Liver (tissue), 9 donors: Measurements from ENCODE around the gene CEP85L. TPM values are rescaled to one million over a fixed set of nuclear protein-coding genes. Genes with fewer than 3 reads are reported as not detected.

Experiments
- DNase-seq: peaks from one replicate; pipeline ENCODE4 v3.0.0-alpha.2; 2017; ENCODE audit warnings: low spot score
- H3K27ac ChIP-seq, 2 donors: one replicate each; pipeline ENCODE4 v1.7.0; 2013; ENCODE audit warnings: inconsistent platforms in 2 of 2, low read length in 2 of 2, control low read depth in 1 of 2, low read depth in 1 of 2, mild to moderate bottlenecking in 1 of 2
- H3K27me3 ChIP-seq, 4 donors: one replicate each; pipeline versions ENCODE4 v1.6.1 to v1.7.0; 2013; ENCODE audit warnings: low read length in 3 of 4, inconsistent platforms in 1 of 4, mild to moderate bottlenecking in 1 of 4, moderate library complexity in 1 of 4; ENCODE audit not compliant: control insufficient read depth in 4 of 4, insufficient read depth in 4 of 4
- H3K36me3 ChIP-seq, 4 donors: one replicate each; pipeline versions ENCODE4 v1.6.1 to v1.7.0; 2013; ENCODE audit warnings: low read length in 3 of 4, mild to moderate bottlenecking in 3 of 4, low read depth in 1 of 4, moderate library complexity in 1 of 4; ENCODE audit not compliant: control insufficient read depth in 4 of 4, insufficient read depth in 3 of 4
- H3K4me1 ChIP-seq, 4 donors: one replicate each; pipeline versions ENCODE4 v1.6.1 to v1.7.0; 2013; ENCODE audit warnings: low read length in 3 of 4, mild to moderate bottlenecking in 3 of 4, moderate library complexity in 1 of 4; ENCODE audit not compliant: control insufficient read depth in 4 of 4, insufficient read depth in 4 of 4
- H3K4me3 ChIP-seq, 3 donors: one replicate each; pipeline versions ENCODE4 v1.6.1 to v1.7.0; 2013; ENCODE audit warnings: low read length in 3 of 3, control low read depth in 1 of 3, low read depth in 1 of 3, mild to moderate bottlenecking in 1 of 3
- H3K9ac ChIP-seq, 2 donors: one replicate each; pipeline ENCODE4 v1.7.0; 2013; ENCODE audit warnings: low read length in 2 of 2, mild to moderate bottlenecking in 2 of 2, moderate library complexity in 2 of 2, control low read depth in 1 of 2, low read depth in 1 of 2
- H3K9me3 ChIP-seq, 4 donors: one replicate each; pipeline versions ENCODE4 v1.6.1 to v1.7.0; 2013; ENCODE audit warnings: low read length in 3 of 4; ENCODE audit not compliant: control insufficient read depth in 4 of 4
- ATF3 ChIP-seq: IDR thresholded peaks from 2 replicates; pipeline ENCODE4 v1.6.1; 2016; ENCODE audit warnings: antibody characterized with exemption
- CTCF ChIP-seq: fragments of 150-350 bp; IDR thresholded peaks from 2 replicates; pipeline ENCODE4 v1.5.1; 2017; ENCODE audit warnings: improper control_type of control experiment, low read depth, low read length; ENCODE audit not compliant: missing input control
- EGR1 ChIP-seq, 2 donors: IDR thresholded peaks; 2 replicates each; pipeline ENCODE4 v1.6.1; 2016 to 2018; ENCODE audit warnings: antibody characterized with exemption in 2 of 2, low read depth in 2 of 2
- FOXA1 ChIP-seq: IDR thresholded peaks from 2 replicates; pipeline ENCODE4 v1.6.1; 2016; ENCODE audit warnings: antibody characterized with exemption
- FOXA2 ChIP-seq: IDR thresholded peaks from 2 replicates; pipeline ENCODE4 v1.6.1; 2016; ENCODE audit warnings: antibody characterized with exemption
- HNF4G ChIP-seq: IDR thresholded peaks from 2 replicates; pipeline ENCODE4 v1.6.1; 2016; ENCODE audit warnings: antibody characterized with exemption
- JUND ChIP-seq, 2 donors: IDR thresholded peaks; 2 replicates each; pipeline ENCODE4 v1.6.1; 2016; ENCODE audit warnings: antibody characterized with exemption in 2 of 2
- RXRA ChIP-seq, 2 donors: IDR thresholded peaks; 2 replicates each; pipeline ENCODE4 v1.6.1; 2017 to 2018; ENCODE audit warnings: antibody characterized with exemption in 2 of 2, mild to moderate bottlenecking in 1 of 2
- TAF1 ChIP-seq: conservative IDR thresholded peaks from 2 replicates; pipeline ENCODE4 v1.6.1; 2016; ENCODE audit warnings: antibody characterized with exemption, mild to moderate bottlenecking
- YY1 ChIP-seq: IDR thresholded peaks from 2 replicates; pipeline ENCODE4 v1.6.1; 2016; ENCODE audit warnings: antibody characterized with exemption, mild to moderate bottlenecking
- ZBTB33 ChIP-seq: IDR thresholded peaks from 2 replicates; pipeline ENCODE4 v1.6.1; 2016; ENCODE audit warnings: antibody characterized with exemption
- WGBS: extraction: QIAGEN DNeasy Blood & Tissue Kit; methylation state at CpG from one replicate; pipeline ENCODE4 v1.1.7; 2013; 5-methylcytosine and 5-hydroxymethylcytosine counted together
- polyA plus RNA-seq, 2 donors: library from polyadenylated mRNA; stranded (reverse) in 1 of 2; unstranded in 1 of 2; fragments of 200-250 nt in 1 of 2; fragments of >200 nt in 1 of 2; fragmentation: Nextera tagmentation in 1 of 2; extraction: Ambion mirVana in 1 of 2; gene quantifications; one replicate each; pipeline versions ENCODE4 v1.2.1 to v1.2.3, GENCODE V29; 2013 to 2015
- total RNA-seq, 2 donors: library from RNA; depleted of rRNA; stranded (reverse); fragments of >200 nt; gene quantifications; one replicate each; pipeline ENCODE4 v1.2.3, GENCODE V29; 2014
- donor health status: healthy.
- donor health status: healthy.
- donor health status: healthy.
- donor health status: healthy.
- donor health status: healthy.

CEP85L gene
- total and polyA plus RNA-seq, 4 donors = 0.40 to 6.4 (median 2.3) TPM

- TF ChIP-seq JUND (IDR thresholded peaks at IDR 0.05) = no peak
- TF ChIP-seq YY1 = no peak
- no peak for TF ChIP-seq ATF3
- TF ChIP-seq TAF1 = no peak
- TF ChIP-seq CTCF = no peak
- no peak for TF ChIP-seq EGR1 (IDR thresholded peaks at IDR 0.05; ENCODE audit: low read depth in 2 of 2)
- TF ChIP-seq HNF4G = no peak
These were observed 174.8 kb downstream of the CEP85L start (continued) for GRCh38 chr6:118476551-118476950.

- no peak overlapping the region for H3K9ac ChIP-seq
- no peak overlapping the region for H3K4me3 ChIP-seq
- no peaks in the 10 kb centered on the region for H3K9me3 ChIP-seq
- no peak overlapping the region for H3K27ac ChIP-seq
- no peak for TF ChIP-seq ATF3
- no peak for TF ChIP-seq FOXA2
- TF ChIP-seq YY1 = no peak
- no peak for TF ChIP-seq JUND (IDR thresholded peaks at IDR 0.05)
- TF ChIP-seq EGR1 (IDR thresholded peaks at IDR 0.05; ENCODE audit: low read depth in 2 of 2) = no peak
- no peak for TF ChIP-seq HNF4G
- TF ChIP-seq RXRA (IDR thresholded peaks at IDR 0.05) = no peak
- TF ChIP-seq ZBTB33 = no peak
- H3K27me3 ChIP-seq = no peaks in the 10 kb centered on the region
- H3K36me3 ChIP-seq = no peaks in the 10 kb centered on the region
- H3K4me1 ChIP-seq = peaks cover 0 to 6% (median 0%) of the 10 kb centered on the region in 4 donors
- no peak for DNase-seq
These were observed 178.1 kb downstream of the CEP85L start for GRCh38 chr6:118473266-118473665.

GRCh38 chr6:118469468-118469867 is 181.9 kb downstream of the CEP85L start:
- H3K27ac ChIP-seq = no peak overlapping the region
- WGBS = 84% methylated on average over 4 of the region's 4 CpGs
- no peak overlapping the region for H3K9ac ChIP-seq
- peaks cover 0 to 2% (median 0%) of the 10 kb centered on the region in 4 donors for H3K36me3 ChIP-seq
- DNase-seq = no peak
- TF ChIP-seq FOXA1 (no peak), EGR1 (IDR thresholded peaks at IDR 0.05; ENCODE audit: low read depth in 2 of 2) (no peak), ATF3 (peak; percentile 43)
- no peaks in the 10 kb centered on the region for H3K27me3 ChIP-seq
- H3K4me1 ChIP-seq = peaks cover 0 to 6% (median 0%) of the 10 kb centered on the region in 4 donors
- no peak overlapping the region for H3K4me3 ChIP-seq
- H3K9me3 ChIP-seq = no peaks in the 10 kb centered on the region
